ENCODE measurements around the gene CCNT1.
A peak's percentile ranks its signal among the peaks of the same experiment; 100 is the strongest.

CCNT1 gene

DNA sequence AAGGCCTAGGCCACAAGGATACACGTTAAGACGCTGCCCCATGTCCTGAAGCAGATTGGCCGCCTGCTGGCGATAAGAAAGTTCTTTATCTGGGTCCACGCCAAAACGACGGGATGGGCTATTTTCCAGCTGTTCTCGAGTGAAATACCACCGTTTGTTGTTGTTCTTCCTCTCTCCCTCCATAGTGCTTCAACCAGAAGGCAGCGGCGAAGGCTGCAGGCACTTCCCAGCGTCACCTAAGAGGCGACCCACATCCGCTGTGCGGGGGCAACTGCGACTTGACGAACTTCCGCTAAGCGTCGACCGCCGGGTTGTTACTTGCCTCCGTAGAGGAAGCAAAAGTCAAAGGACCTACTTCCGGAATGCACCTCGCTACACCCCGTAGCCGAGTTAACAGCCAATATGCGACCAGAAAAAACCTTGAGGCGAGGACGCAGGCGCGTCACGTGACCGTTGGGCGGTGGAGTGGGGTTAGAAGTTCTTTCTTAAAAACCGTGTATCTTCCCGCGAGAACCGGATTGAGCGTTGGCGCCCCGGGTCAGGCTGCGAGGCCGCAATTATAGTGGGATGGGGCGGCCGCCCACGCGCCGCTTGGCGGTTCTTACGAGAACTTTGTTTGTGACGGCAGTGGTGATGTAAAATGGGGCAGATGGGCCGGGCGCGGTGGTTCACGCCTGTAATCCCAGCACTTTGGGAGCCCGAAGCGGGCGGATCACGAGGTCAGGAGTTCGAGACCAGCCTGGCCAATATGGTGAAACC, at the start of gene CCNT1:
CCNT1 (minus strand) TSS at position 215 of the 759 bp plus-strand sequence; CDS start at position 183, 32 bp downstream.
- peaks cover 58% of the 10 kb centered on the region for H3K79me2 ChIP-seq (ENCODE audit: control insufficient read depth, low read length)

DNA sequence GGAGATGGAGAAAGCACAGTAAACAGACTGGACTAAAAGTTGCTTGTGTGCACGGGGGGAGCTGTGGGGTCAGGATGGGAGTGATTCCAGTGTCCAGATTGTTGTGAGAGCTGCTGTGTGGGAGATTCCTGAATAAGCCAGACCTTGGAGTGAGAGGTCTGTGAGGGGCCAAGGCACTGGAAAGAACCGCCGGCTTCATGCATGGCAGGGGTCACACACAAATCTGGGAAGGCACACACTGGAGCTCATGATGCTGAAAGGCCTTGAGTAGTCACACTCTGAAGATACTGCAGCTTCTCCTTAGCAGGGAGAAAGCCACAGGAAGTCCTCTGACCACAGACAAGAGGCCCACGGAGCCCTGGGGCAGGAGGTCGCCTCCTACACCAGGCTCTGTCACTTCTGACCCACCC, 49.3 kb upstream of the CCNT1 start:
- Histone ChIP-seq H3F3A (ENCODE audit: control insufficient read depth, insufficient read depth) (no peaks in the 10 kb centered on the region), H3K4me1 (ENCODE audit: control insufficient read depth, low read length) (no peaks in the 10 kb centered on the region; the same call in 1 of the 2 replicates), H3K27me3 (ENCODE audit: control insufficient read depth, low read length) (peaks cover 16% of the 10 kb centered on the region), H3K4me2 (ENCODE audit: low read length) (no peak overlapping the region), H3K9me2 (replicated peaks; ENCODE audit: control insufficient read depth, low read length) (no peaks in the 10 kb centered on the region), H4K20me1 (ENCODE audit: control insufficient read depth, insufficient read depth, low read depth, low read length) (no peaks in the 10 kb centered on the region), H3K4me3 (ENCODE audit: low read length) (no peak overlapping the region), H3K79me2 (ENCODE audit: control insufficient read depth, low read length) (no peaks in the 10 kb centered on the region), H3K27ac (ENCODE audit: low read depth, low read length) (no peak overlapping the region), H3K36me3 (ENCODE audit: control insufficient read depth, low read length) (no peaks in the 10 kb centered on the region), H3K9me3 (ENCODE audit: control insufficient read depth, insufficient read depth, low read length) (no peaks in the 10 kb centered on the region)
- TF ChIP-seq, protein P1, sequence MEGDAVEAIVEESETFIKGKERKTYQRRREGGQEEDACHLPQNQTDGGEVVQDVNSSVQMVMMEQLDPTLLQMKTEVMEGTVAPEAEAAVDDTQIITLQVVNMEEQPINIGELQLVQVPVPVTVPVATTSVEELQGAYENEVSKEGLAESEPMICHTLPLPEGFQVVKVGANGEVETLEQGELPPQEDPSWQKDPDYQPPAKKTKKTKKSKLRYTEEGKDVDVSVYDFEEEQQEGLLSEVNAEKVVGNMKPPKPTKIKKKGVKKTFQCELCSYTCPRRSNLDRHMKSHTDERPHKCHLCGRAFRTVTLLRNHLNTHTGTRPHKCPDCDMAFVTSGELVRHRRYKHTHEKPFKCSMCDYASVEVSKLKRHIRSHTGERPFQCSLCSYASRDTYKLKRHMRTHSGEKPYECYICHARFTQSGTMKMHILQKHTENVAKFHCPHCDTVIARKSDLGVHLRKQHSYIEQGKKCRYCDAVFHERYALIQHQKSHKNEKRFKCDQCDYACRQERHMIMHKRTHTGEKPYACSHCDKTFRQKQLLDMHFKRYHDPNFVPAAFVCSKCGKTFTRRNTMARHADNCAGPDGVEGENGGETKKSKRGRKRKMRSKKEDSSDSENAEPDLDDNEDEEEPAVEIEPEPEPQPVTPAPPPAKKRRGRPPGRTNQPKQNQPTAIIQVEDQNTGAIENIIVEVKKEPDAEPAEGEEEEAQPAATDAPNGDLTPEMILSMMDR (IDR thresholded peaks at IDR 0.05; ENCODE audit: low read depth, low read length, poor library complexity, severe bottlenecking), result no peak
- no peak for TF ChIP-seq EZH2phosphoT487 (IDR thresholded peaks at IDR 0.05; ENCODE audit: borderline replicate concordance, low read length)

More for the DNA sequence above, at the start of gene CCNT1:
- Histone ChIP-seq H3K36me3 (ENCODE audit: control insufficient read depth, low read length) (peaks cover 47% of the 10 kb centered on the region), H3K9me2 (replicated peaks; ENCODE audit: control insufficient read depth, low read length) (no peaks in the 10 kb centered on the region), H3K9me3 (ENCODE audit: control insufficient read depth, insufficient read depth, low read length) (peaks cover 17% of the 10 kb centered on the region), H3K4me3 (ENCODE audit: low read length) (peak within 1 kb of the TSS; percentile 97), H4K20me1 (ENCODE audit: control insufficient read depth, insufficient read depth, low read depth, low read length) (peaks cover 13% of the 10 kb centered on the region; the same call in 1 of the 2 replicates), H3K4me1 (ENCODE audit: control insufficient read depth, low read length) (peaks cover 28% of the 10 kb centered on the region), H3K27me3 (ENCODE audit: control insufficient read depth, low read length) (no peaks in the 10 kb centered on the region), H3F3A (ENCODE audit: control insufficient read depth, insufficient read depth) (peaks cover 4% of the 10 kb centered on the region; the same call in 1 of the 2 replicates), H3K4me2 (ENCODE audit: low read length) (peak within 1 kb of the TSS; percentile 90), H3K27ac (ENCODE audit: low read depth, low read length) (peak within 1 kb of the TSS; percentile 87)
- TF ChIP-seq EZH2phosphoT487 (IDR thresholded peaks at IDR 0.05; ENCODE audit: borderline replicate concordance, low read length), result no peak
- TF ChIP-seq, protein P1 (IDR thresholded peaks at IDR 0.05; ENCODE audit: low read depth, low read length, poor library complexity, severe bottlenecking), result no peak

DNA sequence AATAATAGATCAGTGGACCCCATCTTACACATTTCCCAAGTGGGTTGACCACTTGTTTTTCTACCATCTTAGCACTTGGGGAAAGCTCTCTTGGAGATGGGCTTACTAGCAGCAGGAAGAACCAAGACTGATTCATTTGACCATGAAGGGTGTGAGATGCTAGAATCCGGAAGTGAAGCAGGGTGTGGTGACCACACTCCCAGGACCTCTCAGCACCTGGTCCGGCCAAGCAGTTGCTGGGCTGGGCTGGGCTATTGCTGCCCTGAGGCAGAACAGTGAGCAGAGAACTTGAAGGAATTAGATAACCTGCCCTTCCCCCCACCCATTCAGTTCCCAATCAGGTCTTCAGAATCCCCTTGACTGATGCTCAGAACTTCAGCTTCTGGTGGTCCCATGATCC, 48.0 kb upstream of the CCNT1 start:
- H3K36me3 ChIP-seq (ENCODE audit: control insufficient read depth, low read length), result no peaks in the 10 kb centered on the region
- no peaks in the 10 kb centered on the region for H3K9me3 ChIP-seq (ENCODE audit: control insufficient read depth, insufficient read depth, low read length)
- peaks cover 16% of the 10 kb centered on the region for H3K27me3 ChIP-seq (ENCODE audit: control insufficient read depth, low read length)
- H4K20me1 ChIP-seq (ENCODE audit: control insufficient read depth, insufficient read depth, low read depth, low read length), result no peaks in the 10 kb centered on the region
- H3F3A ChIP-seq (ENCODE audit: control insufficient read depth, insufficient read depth), result no peaks in the 10 kb centered on the region
- no peak overlapping the region for H3K4me3 ChIP-seq (ENCODE audit: low read length)
- no peaks in the 10 kb centered on the region for H3K9me2 ChIP-seq (replicated peaks; ENCODE audit: control insufficient read depth, low read length)
- no peaks in the 10 kb centered on the region for H3K79me2 ChIP-seq (ENCODE audit: control insufficient read depth, low read length)
- no peak overlapping the region for H3K27ac ChIP-seq (ENCODE audit: low read depth, low read length)
- no peak for TF ChIP-seq EZH2phosphoT487 (IDR thresholded peaks at IDR 0.05; ENCODE audit: borderline replicate concordance, low read length)
- TF ChIP-seq, protein P1 (IDR thresholded peaks at IDR 0.05; ENCODE audit: low read depth, low read length, poor library complexity, severe bottlenecking), result no peak
- H3K4me2 ChIP-seq (ENCODE audit: low read length), result no peak overlapping the region
- no peaks in the 10 kb centered on the region; the same call in 1 of the 2 replicates for H3K4me1 ChIP-seq (ENCODE audit: control insufficient read depth, low read length)

Data from DOHH2 (cell line).